Spleen (tissue), 7 donors: Measurements from ENCODE around the gene FMN2.

ENCODE experiments used
- POLR2A ChIP-seq, 3 donors: fragments of 450-650 bp; IDR thresholded peaks; one replicate each; pipeline ENCODE4 v1.5.1; 2017; ENCODE audit warnings: antibody characterized with exemption in 3 of 3, mild to moderate bottlenecking in 1 of 3
- POLR2AphosphoS5 ChIP-seq, 3 donors: sonication (generic); formaldehyde crosslinking; IDR thresholded peaks; one replicate each; pipeline ENCODE4 v1.5.1; 2017; ENCODE audit warnings: antibody characterized with exemption in 3 of 3
- TF ChIP-seq, protein P1 (sequence below), 11 experiments: fragments of 200-600 bp in 7 of 11; fragments of 450-650 bp in 4 of 11; sonication (generic) in 4 of 11; IDR thresholded peaks in 8 of 11; conservative IDR thresholded peaks in 3 of 11; 1 replicate in 7 of 11; 2 replicates in 4 of 11; pipeline versions ENCODE4 v1.4.0 to v1.8.0; 2016 to 2021; ENCODE audit warnings: antibody characterized with exemption in 11 of 11, inconsistent platforms in 4 of 11, mild to moderate bottlenecking in 1 of 11
- donor health status: DM: no; HTN: no; CAD: no; lungs with moderate emphysema.
- donor health status: DM: no; HTN: no; CAD: no.
- donor health status: DM: no; HTN: no; CAD: no.

- TF ChIP-seq, protein P1, sequence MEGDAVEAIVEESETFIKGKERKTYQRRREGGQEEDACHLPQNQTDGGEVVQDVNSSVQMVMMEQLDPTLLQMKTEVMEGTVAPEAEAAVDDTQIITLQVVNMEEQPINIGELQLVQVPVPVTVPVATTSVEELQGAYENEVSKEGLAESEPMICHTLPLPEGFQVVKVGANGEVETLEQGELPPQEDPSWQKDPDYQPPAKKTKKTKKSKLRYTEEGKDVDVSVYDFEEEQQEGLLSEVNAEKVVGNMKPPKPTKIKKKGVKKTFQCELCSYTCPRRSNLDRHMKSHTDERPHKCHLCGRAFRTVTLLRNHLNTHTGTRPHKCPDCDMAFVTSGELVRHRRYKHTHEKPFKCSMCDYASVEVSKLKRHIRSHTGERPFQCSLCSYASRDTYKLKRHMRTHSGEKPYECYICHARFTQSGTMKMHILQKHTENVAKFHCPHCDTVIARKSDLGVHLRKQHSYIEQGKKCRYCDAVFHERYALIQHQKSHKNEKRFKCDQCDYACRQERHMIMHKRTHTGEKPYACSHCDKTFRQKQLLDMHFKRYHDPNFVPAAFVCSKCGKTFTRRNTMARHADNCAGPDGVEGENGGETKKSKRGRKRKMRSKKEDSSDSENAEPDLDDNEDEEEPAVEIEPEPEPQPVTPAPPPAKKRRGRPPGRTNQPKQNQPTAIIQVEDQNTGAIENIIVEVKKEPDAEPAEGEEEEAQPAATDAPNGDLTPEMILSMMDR (IDR thresholded peaks at IDR 0.05 in 8 of 11, conservative IDR thresholded peaks at IDR 0.05 in 3 of 11): no peak
- no peak for TF ChIP-seq POLR2A (IDR thresholded peaks at IDR 0.05)
- no peak for TF ChIP-seq POLR2AphosphoS5 (IDR thresholded peaks at IDR 0.05)
These were observed 417.3 kb downstream of the FMN2 start for GRCh38 chr1:240508950-240509349.
